Keratinocyte (primary cell): ENCODE data around the gene GPC5. TPM values are rescaled to one million over a fixed set of nuclear protein-coding genes. Genes with fewer than 3 reads are reported as not detected.

Experiments
- DNase-seq: peaks from one replicate; pipeline ENCODE4 v3.0.0-alpha.2; 2011; ENCODE audit warnings: low read depth, missing footprints, low spot score
- FAIRE-seq: peaks from 2 replicates; lab custom pipeline; 2011; peaks lifted over from hg19 to GRCh38; lab: Jason Lieb, UNC
- H2AFZ ChIP-seq: 2 replicates; pipeline ENCODE4 v1.6.0; 2012; ENCODE audit warnings: low read length, control low read depth, inconsistent platforms; ENCODE audit not compliant: control insufficient read depth
- H3K27ac ChIP-seq: 2 replicates; pipeline ENCODE4 v1.5.1; 2011; ENCODE audit warnings: low read length; ENCODE audit not compliant: control insufficient read depth, insufficient read depth
- H3K27me3 ChIP-seq: 3 replicates; pipeline ENCODE4 v1.6.0; 2011; ENCODE audit warnings: low read length; ENCODE audit not compliant: control insufficient read depth, insufficient read depth; ENCODE audit errors: extremely low read depth
- H3K36me3 ChIP-seq, 2 experiments: 2 replicates in 1 of 2; 3 replicates in 1 of 2; pipeline ENCODE4 v1.5.1; 2011; ENCODE audit warnings: low read length in 2 of 2, mild to moderate bottlenecking in 1 of 2; ENCODE audit not compliant: control insufficient read depth in 2 of 2, insufficient read depth in 2 of 2; ENCODE audit errors: extremely low read depth in 1 of 2
- H3K4me1 ChIP-seq: 3 replicates; pipeline ENCODE4 v1.5.1; 2011; ENCODE audit warnings: low read length; ENCODE audit not compliant: control insufficient read depth, insufficient read depth; ENCODE audit errors: extremely low read depth
- H3K4me2 ChIP-seq: 3 replicates; pipeline ENCODE4 v1.6.0; 2011; ENCODE audit warnings: low read depth, low read length; ENCODE audit not compliant: control insufficient read depth, insufficient read depth; ENCODE audit errors: extremely low read depth
- H3K4me3 ChIP-seq, 3 experiments: fragments of 200-600 bp in 1 of 3; sonication (generic) in 1 of 3; 2 replicates in 2 of 3; 3 replicates in 1 of 3; pipeline ENCODE4 v1.5.1; 2011 to 2016; ENCODE audit warnings: low read length in 3 of 3, mild to moderate bottlenecking in 3 of 3, control low read depth in 2 of 3, inconsistent platforms in 1 of 3, low read depth in 1 of 3, mixed read lengths in 1 of 3, mixed run types in 1 of 3, moderate library complexity in 1 of 3; ENCODE audit not compliant: control insufficient read depth in 2 of 3, insufficient read depth in 2 of 3; ENCODE audit errors: extremely low read depth in 1 of 3
- H3K79me2 ChIP-seq: 2 replicates; pipeline ENCODE4 v1.6.0; 2012; ENCODE audit warnings: low read length; ENCODE audit not compliant: control insufficient read depth, insufficient read depth
- H3K9ac ChIP-seq: 3 replicates; pipeline ENCODE4 v1.6.0; 2011; ENCODE audit warnings: low read length; ENCODE audit not compliant: control insufficient read depth, insufficient read depth; ENCODE audit errors: extremely low read depth
- H3K9me1 ChIP-seq: 3 replicates; pipeline ENCODE4 v1.6.0; 2011; ENCODE audit warnings: low read length; ENCODE audit not compliant: control insufficient read depth, insufficient read depth; ENCODE audit errors: extremely low read depth
- H3K9me3 ChIP-seq: 2 replicates; pipeline ENCODE4 v1.5.1; 2012; ENCODE audit warnings: low read depth, low read length; ENCODE audit not compliant: control insufficient read depth
- H4K20me1 ChIP-seq: 3 replicates; pipeline ENCODE4 v1.6.0; 2011; ENCODE audit warnings: low read length; ENCODE audit not compliant: control insufficient read depth, insufficient read depth; ENCODE audit errors: extremely low read depth
- EZH2 ChIP-seq: IDR thresholded peaks from one replicate; pipeline ENCODE4 v1.6.1; 2012; ENCODE audit warnings: inconsistent platforms, mild to moderate bottlenecking, low read length, moderate library complexity
- dilution Hi-C: fragments of 300-500 bp; cut with MboI; formaldehyde crosslinking; loops from one replicate; pipeline ENCODE4 v1.7.0; 2020; ENCODE audit warnings: low sequenced_read_pairs; ENCODE audit not compliant: extremely low pct_ligation_motif_present
- polyA plus RNA-seq, 5 experiments: library from polyadenylated mRNA; depleted of rRNA in 3 of 5; stranded (reverse) in 3 of 5; stranded (forward) in 1 of 5; unstranded in 1 of 5; fragments of >200 nt; gene quantifications; 1 replicate in 1 of 5; 2 replicates in 3 of 5; 3 replicates in 1 of 5; pipeline versions ENCODE4 v1.2.1 to v1.2.3, GENCODE V29; 2011 to 2012; ENCODE audit warnings: missing spikeins in 2 of 5, low read depth in 1 of 5, low replicate concordance in 1 of 5
- TF ChIP-seq, protein P1 (sequence below), 3 experiments: IDR thresholded peaks in 1 of 3; conservative IDR thresholded peaks in 1 of 3; optimal IDR thresholded peaks in 1 of 3; 2 replicates in 2 of 3; 3 replicates in 1 of 3; pipeline versions ENCODE3 to v1.5.1; 2011; ENCODE audit warnings: low read length in 3 of 3, mild to moderate bottlenecking in 3 of 3, moderate library complexity in 2 of 3, control low read depth in 1 of 3, inconsistent platforms in 1 of 3; ENCODE audit not compliant: insufficient read depth in 2 of 3; ENCODE audit errors: extremely low read depth in 1 of 3

Gene GPC5
- polyA plus RNA-seq, 1 donor (not counting 4 experiments of a cell fraction or from before 2014, with no cell fraction given), result 0.10 TPM

DNA sequence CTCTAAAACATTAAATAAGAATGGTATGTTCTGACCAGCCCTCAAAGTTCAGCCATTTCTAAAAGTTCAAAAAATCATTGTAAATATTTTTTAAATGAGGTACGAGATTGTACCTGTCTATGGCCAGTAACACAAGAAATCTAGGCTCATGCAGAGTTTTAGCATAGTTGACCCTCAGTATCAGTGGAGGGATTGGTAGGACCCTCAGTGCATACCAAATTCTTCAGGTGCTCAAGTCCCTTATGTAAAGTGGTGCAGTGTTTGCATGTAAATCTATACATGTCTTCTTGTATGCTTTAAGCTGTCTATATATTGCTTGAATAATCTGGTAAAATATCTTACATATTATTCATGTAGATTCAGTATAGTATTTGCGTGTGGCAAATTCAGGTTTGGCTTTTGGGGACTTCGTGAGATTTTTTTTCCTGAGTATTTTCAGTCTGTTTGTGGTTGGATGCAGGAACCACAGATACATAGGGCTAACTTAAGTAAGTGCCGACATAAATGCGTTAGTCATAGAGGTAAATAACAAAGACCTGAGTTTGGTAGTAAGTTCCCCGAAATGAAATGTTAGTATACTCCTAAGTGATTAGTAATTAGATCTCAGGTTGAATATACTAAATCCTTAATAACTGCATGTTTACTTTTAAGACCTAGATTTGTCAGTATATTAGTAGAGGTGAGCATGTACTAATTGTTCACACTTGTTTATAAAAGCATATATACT lies 43.2 kb upstream of the GPC5 start:
- H4K20me1 ChIP-seq, result peaks cover 10% of the 10 kb centered on the region
- dilution Hi-C loops, result no loop called here
- H3K79me2 ChIP-seq, result peaks cover 24% of the 10 kb centered on the region
- no peaks in the 10 kb centered on the region for H3K9me3 ChIP-seq
- peaks cover 10% of the 10 kb centered on the region for H3K4me1 ChIP-seq
- no peak overlapping the region for H3K9ac ChIP-seq
- no peak for TF ChIP-seq EZH2
- H3K9me1 ChIP-seq, result no peaks in the 10 kb centered on the region
- no peak overlapping the region for H2AFZ ChIP-seq
- no peak overlapping the region for H3K4me2 ChIP-seq
- no peak for DNase-seq
- peaks cover 13 to 50% of the 10 kb centered on the region in 2 experiments for H3K36me3 ChIP-seq
- H3K4me3 ChIP-seq, result no peak overlapping the region
- no peak overlapping the region for H3K27ac ChIP-seq
- no peaks in the 10 kb centered on the region for H3K27me3 ChIP-seq
- no peak for FAIRE-seq

DNA sequence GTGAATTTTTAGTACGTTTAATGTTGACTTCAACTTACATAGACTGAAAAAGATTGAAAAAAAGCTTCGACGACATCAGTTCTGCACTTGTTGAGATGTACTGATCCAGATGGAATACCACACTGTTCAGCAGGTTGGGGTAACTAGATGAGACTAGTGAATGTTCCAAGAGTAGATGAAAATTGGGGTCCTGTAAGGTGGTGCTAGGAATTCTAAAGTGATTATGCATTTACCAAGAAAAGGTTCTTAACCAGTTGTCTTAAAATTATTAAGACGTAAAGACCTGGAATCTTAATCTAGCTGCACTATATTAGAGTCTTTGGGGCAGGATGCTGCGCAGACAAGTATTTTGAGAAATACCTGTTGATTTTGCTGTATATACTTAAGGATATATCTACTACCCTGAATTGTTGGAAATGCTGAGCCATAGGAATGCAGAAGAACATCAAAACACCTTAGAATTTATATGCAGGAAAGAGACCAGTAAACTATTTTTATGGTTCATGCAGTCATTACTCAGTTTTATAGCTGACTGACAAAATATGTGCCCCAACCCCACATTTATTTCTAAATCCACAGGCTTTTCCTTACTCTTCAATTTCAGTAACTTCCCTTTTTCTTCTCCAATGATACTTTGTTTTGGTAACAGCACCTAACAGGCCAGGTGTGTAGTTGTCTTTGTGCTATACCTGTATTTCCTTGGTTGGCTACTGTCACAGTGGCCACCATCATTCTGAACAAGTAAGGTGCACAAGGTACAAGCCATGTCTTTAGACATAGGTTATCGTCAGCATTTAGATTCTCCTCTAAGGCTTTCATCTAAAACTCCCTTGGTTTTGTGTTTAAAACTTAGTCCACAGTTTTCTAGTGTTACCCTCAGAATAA lies 42.4 kb upstream of the GPC5 start:
- Histone ChIP-seq H4K20me1 (peaks cover 6% of the 10 kb centered on the region), H3K9me1 (no peaks in the 10 kb centered on the region), H3K27me3 (no peaks in the 10 kb centered on the region), H3K79me2 (peaks cover 16% of the 10 kb centered on the region), H3K27ac (no peak overlapping the region), H3K4me1 (peaks cover 2% of the 10 kb centered on the region), H3K9me3 (no peaks in the 10 kb centered on the region), H2AFZ (no peak overlapping the region), H3K4me3 (no peak overlapping the region), H3K9ac (no peak overlapping the region), H3K4me2 (no peak overlapping the region), H3K36me3 (peaks cover 7 to 42% of the 10 kb centered on the region in 2 experiments)
- TF ChIP-seq, protein P1, sequence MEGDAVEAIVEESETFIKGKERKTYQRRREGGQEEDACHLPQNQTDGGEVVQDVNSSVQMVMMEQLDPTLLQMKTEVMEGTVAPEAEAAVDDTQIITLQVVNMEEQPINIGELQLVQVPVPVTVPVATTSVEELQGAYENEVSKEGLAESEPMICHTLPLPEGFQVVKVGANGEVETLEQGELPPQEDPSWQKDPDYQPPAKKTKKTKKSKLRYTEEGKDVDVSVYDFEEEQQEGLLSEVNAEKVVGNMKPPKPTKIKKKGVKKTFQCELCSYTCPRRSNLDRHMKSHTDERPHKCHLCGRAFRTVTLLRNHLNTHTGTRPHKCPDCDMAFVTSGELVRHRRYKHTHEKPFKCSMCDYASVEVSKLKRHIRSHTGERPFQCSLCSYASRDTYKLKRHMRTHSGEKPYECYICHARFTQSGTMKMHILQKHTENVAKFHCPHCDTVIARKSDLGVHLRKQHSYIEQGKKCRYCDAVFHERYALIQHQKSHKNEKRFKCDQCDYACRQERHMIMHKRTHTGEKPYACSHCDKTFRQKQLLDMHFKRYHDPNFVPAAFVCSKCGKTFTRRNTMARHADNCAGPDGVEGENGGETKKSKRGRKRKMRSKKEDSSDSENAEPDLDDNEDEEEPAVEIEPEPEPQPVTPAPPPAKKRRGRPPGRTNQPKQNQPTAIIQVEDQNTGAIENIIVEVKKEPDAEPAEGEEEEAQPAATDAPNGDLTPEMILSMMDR (optimal IDR thresholded peaks at IDR 0.05 in 1 of 3, IDR thresholded peaks at IDR 0.05 in 1 of 3, conservative IDR thresholded peaks at IDR 0.05 in 1 of 3; ENCODE audit: extremely low read depth in 1 of 3, insufficient read depth in 2 of 3, low read length in 3 of 3), result no peak
- TF ChIP-seq EZH2, result no peak
- dilution Hi-C loops, result no loop called here
- FAIRE-seq (no peak), DNase-seq (no peak)
